ENCODE results near the gene LINGO4. TPM values are rescaled to one million over a fixed set of nuclear protein-coding genes. Genes with fewer than 3 reads are reported as not detected.
A peak's percentile ranks its signal among the peaks of the same experiment; 100 is the strongest.
"Not testable (repeated sequence)": the region's sequence is repeated elsewhere in the genome, so short reads cannot be mapped to it uniquely, and the experiment has no call there.

LINGO4 gene
- total RNA-seq, 3 donors from 2014 or later = 0.23 to 0.54 (median 0.24) TPM

DNA sequence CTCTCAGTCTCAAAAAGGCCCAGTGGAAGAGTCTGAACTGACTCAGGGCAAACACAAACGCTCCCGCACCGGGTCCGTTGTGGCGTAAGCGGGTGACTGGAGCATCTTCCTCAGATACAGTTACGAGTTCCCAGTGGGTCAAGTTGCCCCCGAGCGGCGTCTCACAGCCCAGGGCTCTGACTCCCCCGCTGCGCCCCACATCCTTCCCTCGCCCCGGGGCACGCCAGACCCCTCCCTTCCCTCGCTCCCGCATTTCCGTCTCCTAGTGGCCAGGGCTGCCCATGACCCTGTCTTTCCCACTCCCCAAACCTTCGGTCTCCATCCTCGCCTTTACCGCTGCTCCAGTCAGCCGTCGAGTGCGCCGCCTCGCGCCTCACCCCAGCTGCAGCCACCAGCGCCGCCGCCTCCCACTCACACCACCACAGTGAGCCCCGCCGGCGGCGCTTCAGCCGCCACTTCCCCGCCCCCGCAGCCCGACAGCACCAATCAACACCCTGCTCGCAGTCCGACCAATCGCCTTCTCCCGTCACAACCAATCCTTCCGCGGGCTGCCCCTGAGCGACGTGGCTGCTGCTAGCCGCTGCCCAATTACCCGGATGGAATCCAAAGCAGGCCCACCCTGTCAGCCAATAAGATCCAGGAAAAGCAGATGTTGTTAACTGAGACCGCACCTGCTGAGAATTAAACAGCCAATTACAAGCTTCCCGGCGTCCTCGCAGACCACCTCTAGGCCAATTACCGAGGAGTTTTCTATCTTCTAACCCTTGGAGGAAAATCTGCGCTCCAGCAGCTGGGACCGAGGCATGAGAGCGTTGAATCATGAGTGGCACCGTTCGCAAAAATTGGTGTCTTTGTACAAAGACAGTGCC is 14.9 kb downstream of the LINGO4 start, which contains the start of gene TDRKH:
Gene TDRKH, minus strand, starts transcription at position 430 of the 869 bp plus-strand sequence. CDS start 7,478 bp downstream, outside the sequence.
- DNase-seq (peak; percentile 95 to 99 (median 98)), ATAC-seq (peak; percentile 99)
- peak within 1 kb of the TSS; percentile 52 for H3K4me3 ChIP-seq
- TF ChIP-seq, protein P1, sequence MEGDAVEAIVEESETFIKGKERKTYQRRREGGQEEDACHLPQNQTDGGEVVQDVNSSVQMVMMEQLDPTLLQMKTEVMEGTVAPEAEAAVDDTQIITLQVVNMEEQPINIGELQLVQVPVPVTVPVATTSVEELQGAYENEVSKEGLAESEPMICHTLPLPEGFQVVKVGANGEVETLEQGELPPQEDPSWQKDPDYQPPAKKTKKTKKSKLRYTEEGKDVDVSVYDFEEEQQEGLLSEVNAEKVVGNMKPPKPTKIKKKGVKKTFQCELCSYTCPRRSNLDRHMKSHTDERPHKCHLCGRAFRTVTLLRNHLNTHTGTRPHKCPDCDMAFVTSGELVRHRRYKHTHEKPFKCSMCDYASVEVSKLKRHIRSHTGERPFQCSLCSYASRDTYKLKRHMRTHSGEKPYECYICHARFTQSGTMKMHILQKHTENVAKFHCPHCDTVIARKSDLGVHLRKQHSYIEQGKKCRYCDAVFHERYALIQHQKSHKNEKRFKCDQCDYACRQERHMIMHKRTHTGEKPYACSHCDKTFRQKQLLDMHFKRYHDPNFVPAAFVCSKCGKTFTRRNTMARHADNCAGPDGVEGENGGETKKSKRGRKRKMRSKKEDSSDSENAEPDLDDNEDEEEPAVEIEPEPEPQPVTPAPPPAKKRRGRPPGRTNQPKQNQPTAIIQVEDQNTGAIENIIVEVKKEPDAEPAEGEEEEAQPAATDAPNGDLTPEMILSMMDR (IDR thresholded peaks at IDR 0.05) = no peak
- intact Hi-C loops (cut with DNase I, micrococcal nuclease) = no loop called here
- H3K4me1 ChIP-seq (ENCODE audit: low read depth) = no peaks in the 10 kb centered on the region
- no peaks in the 10 kb centered on the region for H3K36me3 ChIP-seq (ENCODE audit: low read depth)
- H3K9me3 ChIP-seq = no peaks in the 10 kb centered on the region

DNA sequence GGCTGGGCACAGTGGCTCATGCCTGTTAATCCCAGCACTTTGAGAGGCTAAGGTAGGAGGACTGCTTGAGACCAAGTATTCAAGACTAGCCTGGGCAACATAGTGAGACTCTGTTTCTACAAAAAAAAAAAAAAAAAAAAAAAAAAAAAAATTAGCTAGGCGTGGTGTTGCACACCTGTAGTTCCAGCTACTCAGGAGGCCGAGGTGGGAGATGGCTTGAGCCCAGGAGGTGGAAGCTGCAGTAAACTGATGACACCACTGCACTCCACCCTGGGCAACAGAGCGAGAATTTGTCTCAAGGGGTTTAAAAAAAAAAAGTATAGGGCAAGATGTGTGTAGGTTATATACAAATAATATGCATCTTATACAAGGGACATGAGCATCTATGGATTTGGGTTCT is 17.5 kb downstream of the LINGO4 start:
- H3K4me1 ChIP-seq (ENCODE audit: low read depth) = no peaks in the 10 kb centered on the region
- H3K4me3 ChIP-seq = no peak overlapping the region
- DNase-seq = no peak
- TF ChIP-seq, protein P1 (IDR thresholded peaks at IDR 0.05) = no peak
- no peaks in the 10 kb centered on the region for H3K36me3 ChIP-seq (ENCODE audit: low read depth)
- no peaks in the 10 kb centered on the region for H3K9me3 ChIP-seq
- no peak for ATAC-seq
- intact Hi-C loops (cut with DNase I, micrococcal nuclease) = no loop called here

DNA sequence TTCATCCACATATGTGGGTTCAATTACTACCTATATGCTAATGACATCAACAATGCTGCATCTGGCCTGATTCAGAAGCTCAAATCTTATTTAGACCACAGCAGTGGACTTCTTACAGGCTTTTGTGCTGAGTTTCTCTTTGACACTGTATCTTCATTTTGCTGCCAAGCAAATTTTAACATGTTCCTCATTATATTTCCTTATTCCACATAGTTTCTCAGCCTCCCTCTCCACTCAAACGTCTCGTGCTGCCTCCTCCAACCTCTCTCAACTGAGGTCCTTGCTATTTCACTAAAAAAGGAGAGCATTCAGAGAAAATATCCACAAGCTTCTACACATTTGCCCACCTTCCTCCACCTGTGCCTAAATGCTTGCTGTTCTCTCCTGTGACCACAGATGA is 21.4 kb downstream of the LINGO4 start:
- H3K9me3 ChIP-seq = no peaks in the 10 kb centered on the region
- intact Hi-C loops (cut with DNase I, micrococcal nuclease) = no loop called here
- no peak overlapping the region for H3K4me3 ChIP-seq
- no peaks in the 10 kb centered on the region for H3K4me1 ChIP-seq (ENCODE audit: low read depth)
- no peak for ATAC-seq
- DNase-seq = no peak
- TF ChIP-seq, protein P1 (IDR thresholded peaks at IDR 0.05) = no peak
- no peaks in the 10 kb centered on the region for H3K36me3 ChIP-seq (ENCODE audit: low read depth)

DNA sequence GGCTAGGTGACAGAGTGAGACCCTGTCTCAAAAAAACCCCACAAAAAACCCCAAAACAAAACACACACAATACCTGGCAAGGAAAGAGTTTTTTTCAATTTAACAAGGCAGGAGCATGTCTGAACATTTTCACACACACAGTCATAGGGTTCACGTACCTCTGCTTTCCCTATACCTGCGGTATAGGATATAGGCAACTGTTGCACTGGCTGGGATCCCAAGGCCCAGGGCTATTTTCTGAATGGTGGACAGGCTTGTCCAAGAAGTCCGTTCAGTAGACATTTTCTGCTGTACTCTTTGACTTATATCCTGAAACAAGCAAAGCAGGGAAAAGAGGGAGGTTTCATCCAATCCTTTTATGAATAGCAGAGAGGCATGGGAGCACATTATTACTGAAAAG is 22.5 kb downstream of the LINGO4 start:
- Histone ChIP-seq H3K4me1 (ENCODE audit: low read depth) (no peaks in the 10 kb centered on the region), H3K36me3 (ENCODE audit: low read depth) (no peaks in the 10 kb centered on the region), H3K9me3 (no peaks in the 10 kb centered on the region), H3K4me3 (no peak overlapping the region)
- DNase-seq (no peak), ATAC-seq (no peak)
- intact Hi-C loops (cut with DNase I, micrococcal nuclease) = no loop called here
- TF ChIP-seq, protein P1 (IDR thresholded peaks at IDR 0.05) = no peak

DNA sequence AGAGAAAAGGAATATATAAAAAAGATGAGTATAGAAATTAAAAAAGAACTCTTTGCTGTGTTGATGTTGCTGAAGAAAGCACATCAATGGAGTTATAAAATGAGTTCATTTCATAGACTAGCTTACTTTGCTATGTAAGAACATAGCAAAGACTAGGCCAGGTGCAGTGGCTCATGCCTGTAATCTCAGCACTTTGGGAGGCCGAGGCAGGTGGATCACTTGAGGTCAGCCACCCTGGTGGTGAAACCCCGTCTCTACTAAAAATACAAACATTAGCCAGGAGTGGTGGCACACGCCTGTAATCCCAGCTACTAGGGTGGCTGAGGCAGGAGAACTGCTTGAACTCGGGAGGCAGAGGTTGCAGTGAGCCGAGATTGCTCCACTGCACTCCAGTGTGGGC is 23.2 kb downstream of the LINGO4 start:
- ATAC-seq; H3K36me3 ChIP-seq (ENCODE audit: low read depth); DNase-seq; H3K4me3 ChIP-seq; H3K9me3 ChIP-seq; H3K4me1 ChIP-seq (ENCODE audit: low read depth); intact Hi-C loops (cut with DNase I, micrococcal nuclease): not testable (repeated sequence)

DNA sequence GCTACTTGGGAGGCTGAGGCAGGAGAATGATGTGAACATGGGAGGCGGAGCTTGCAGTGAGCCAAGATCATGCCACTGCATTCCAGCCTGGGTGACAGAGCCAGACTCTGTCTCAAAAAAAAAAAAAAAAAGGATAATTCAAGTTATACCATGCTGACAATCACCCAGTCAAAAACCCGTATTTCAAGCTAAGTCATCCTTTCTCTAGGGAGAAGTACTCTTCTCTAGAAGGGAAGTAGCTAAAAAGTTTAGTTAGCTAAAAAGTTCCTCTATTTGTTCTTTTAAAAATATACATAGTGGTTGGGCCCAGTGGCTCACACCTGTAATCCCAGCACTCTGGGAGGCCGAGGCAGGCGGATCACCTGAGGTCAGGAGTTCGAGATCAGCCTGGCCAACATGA is 24.5 kb downstream of the LINGO4 start:
- ATAC-seq = not testable (repeated sequence)

More for the DNA sequence above, 24.5 kb downstream of the LINGO4 start:
- H3K36me3 ChIP-seq (ENCODE audit: low read depth); intact Hi-C loops (cut with DNase I, micrococcal nuclease); H3K9me3 ChIP-seq; DNase-seq; H3K4me1 ChIP-seq (ENCODE audit: low read depth); H3K4me3 ChIP-seq: not testable (repeated sequence)
